ENCODE measurements around the gene MVB12A.

GRCh38 chr19:17435218-17435617 is 15.4 kb downstream of the MVB12A start:
- TF ChIP-seq CTCF (IDR thresholded peaks at IDR 0.05) = no peak
- no peak for TF ChIP-seq EP300 (IDR thresholded peaks at IDR 0.05)
- TF ChIP-seq POLR2A (IDR thresholded peaks at IDR 0.05) = no peak
